Ectodermal cell (in vitro differentiated cells): ENCODE measurements around the gene CCDC136.

Experiments
- H3K27ac ChIP-seq: 2 replicates; pipeline ENCODE4 v1.7.0; 2013; ENCODE audit warnings: mild to moderate bottlenecking, low read depth, low read length; ENCODE audit not compliant: insufficient read depth, poor library complexity, severe bottlenecking
- H3K27me3 ChIP-seq: 2 replicates; pipeline ENCODE4 v1.7.0; 2013; ENCODE audit warnings: mild to moderate bottlenecking, low read length; ENCODE audit not compliant: insufficient read depth, control insufficient read depth, poor library complexity, severe bottlenecking
- H3K36me3 ChIP-seq: one replicate; pipeline ENCODE4 v1.7.0; 2013; ENCODE audit warnings: low read length; ENCODE audit not compliant: control insufficient read depth, insufficient read depth
- H3K4me1 ChIP-seq: one replicate; pipeline ENCODE4 v1.7.0; 2013; ENCODE audit warnings: low read length; ENCODE audit not compliant: control insufficient read depth, insufficient read depth
- H3K4me3 ChIP-seq: 2 replicates; pipeline ENCODE4 v1.7.0; 2013; ENCODE audit warnings: low read depth, low read length, control low read depth; ENCODE audit not compliant: insufficient read depth
- H3K9me3 ChIP-seq: 2 replicates; pipeline ENCODE4 v1.7.0; 2013; ENCODE audit warnings: mild to moderate bottlenecking, low read length, moderate library complexity; ENCODE audit not compliant: control insufficient read depth
- WGBS, 2 experiments: methylation state at CpG; one replicate each; pipeline ENCODE4 v1.1.7; 2013; ENCODE audit warnings: missing lambda C conversion rate in 2 of 2; 5-methylcytosine and 5-hydroxymethylcytosine counted together

Gene CCDC136

DNA sequence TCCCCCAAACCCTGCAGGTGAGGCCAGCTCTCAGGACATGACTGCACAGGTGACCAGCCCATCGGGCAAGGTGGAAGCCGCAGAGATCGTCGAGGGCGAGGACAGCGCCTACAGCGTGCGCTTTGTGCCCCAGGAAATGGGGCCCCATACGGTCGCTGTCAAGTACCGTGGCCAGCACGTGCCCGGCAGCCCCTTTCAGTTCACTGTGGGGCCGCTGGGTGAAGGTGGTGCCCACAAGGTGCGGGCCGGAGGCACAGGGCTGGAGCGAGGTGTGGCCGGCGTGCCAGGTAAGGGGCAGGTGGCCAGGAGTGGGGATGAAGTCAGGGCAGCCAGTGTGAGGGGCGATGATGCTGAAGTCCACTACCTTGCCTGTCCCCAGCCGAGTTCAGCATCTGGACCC, 62.6 kb downstream of the CCDC136 start:
- Histone ChIP-seq H3K4me3 (no peak overlapping the region), H3K9me3 (no peaks in the 10 kb centered on the region), H3K36me3 (peaks cover 18% of the 10 kb centered on the region), H3K27ac (no peak overlapping the region), H3K27me3 (no peaks in the 10 kb centered on the region), H3K4me1 (no peaks in the 10 kb centered on the region)
- 95% methylated on average over 21 of the region's 21 CpGs for WGBS, 2 experiments

DNA sequence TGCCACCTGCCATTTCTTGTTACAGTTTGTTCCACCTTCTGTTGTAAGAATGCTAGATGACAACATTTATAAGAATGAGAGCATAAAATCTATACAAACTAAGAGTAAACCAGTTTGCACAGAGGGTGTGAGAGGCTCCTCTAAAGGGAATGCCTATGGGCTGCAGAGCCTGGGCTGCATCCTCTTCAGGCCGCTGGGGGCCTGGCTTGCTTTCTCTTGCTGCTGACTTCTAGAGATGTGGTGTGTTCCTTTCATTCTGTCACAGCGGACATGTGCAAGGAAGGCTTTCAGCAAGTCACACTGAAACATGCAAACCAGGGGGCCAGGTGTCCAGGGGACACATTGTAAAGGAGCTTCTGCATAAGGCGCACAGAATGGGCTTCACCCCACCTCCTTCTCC, 63.8 kb downstream of the CCDC136 start:
- no peaks in the 10 kb centered on the region for H3K4me1 ChIP-seq
- no peaks in the 10 kb centered on the region for H3K27me3 ChIP-seq
- H3K4me3 ChIP-seq: no peak overlapping the region
- peaks cover 18% of the 10 kb centered on the region for H3K36me3 ChIP-seq
- no peaks in the 10 kb centered on the region for H3K9me3 ChIP-seq
- 92 to 94% methylated on average over 3 of the region's 3 CpGs for WGBS, 2 experiments
- H3K27ac ChIP-seq: no peak overlapping the region

DNA sequence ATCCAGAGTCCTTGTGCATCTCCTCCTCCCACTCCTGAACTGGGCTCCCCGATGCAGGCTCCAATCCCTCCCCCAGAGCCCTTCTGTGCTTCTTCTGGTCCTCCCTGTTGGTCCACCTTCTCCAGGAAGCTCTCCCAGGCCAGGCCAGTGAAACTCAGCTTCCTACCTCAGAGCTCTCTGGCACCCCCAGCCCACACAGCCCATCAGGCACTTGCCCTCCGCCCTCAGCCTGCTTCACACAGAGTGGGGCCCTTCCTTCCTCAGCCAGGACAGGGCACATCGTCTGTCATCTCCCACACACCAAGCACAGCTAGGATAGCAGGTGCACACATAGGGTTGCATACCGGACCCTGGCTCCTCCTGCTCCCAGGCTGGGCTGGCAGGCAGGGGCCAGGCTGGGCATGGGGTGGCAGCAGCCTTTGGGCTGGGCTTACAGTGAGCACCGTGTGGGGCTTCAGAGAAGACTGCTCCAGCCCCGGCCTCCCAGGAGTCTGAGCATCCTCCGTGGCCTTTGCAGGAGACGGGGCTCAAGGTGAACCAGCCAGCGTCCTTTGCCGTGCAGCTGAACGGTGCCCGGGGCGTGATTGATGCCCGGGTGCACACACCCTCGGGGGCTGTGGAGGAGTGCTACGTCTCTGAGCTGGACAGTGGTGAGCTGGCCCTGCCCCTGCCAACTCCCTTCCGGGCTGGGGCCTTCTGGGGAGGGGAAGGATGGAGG, 64.4 kb downstream of the CCDC136 start:
- Histone ChIP-seq H3K27me3 (no peaks in the 10 kb centered on the region), H3K36me3 (peaks cover 18% of the 10 kb centered on the region), H3K4me1 (no peaks in the 10 kb centered on the region), H3K4me3 (no peak overlapping the region), H3K27ac (no peak overlapping the region), H3K9me3 (no peaks in the 10 kb centered on the region)
- 92 to 93% methylated on average over 16 to 17 of the region's 17 CpGs for WGBS, 2 experiments

DNA sequence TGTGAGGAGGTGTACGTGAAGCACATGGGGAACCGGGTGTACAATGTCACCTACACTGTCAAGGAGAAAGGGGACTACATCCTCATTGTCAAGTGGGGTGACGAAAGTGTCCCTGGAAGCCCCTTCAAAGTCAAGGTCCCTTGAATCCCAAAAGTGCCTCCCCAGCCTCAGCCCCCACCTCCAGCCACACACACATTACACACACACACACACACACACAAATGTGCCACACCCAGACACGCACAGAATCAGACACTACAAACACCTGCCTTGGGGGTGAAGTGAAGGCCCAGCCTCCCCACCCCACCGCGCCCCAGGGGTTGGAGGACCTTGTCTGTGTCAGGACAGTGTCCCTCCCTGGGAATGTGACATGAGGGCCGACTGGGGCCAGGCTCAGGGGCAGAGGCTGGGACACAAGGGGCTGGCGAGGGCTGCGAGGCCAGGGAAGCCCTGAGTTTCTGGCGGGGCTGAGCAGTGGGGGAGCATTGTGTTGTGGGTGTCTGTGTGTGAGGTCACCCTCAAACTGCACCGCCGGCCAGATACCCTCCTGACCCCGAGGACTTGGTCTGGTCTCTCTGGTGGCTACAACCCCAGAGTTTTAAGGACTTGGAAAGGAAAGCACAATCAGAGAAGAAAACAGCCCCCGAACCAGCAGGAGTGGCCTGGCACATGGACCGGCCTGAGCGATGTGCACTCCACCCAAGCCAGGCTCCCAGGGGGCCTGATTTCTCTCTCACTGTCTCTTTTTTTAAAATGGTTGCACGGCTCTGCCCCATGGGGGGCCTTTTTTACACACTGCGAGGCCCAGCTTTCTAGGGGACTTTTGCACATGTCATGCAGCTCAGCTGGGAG, 66.8 kb downstream of the CCDC136 start:
- Histone ChIP-seq H3K4me1 (peaks cover 1% of the 10 kb centered on the region), H3K4me3 (no peak overlapping the region), H3K36me3 (peaks cover 6% of the 10 kb centered on the region), H3K27me3 (no peaks in the 10 kb centered on the region), H3K27ac (no peak overlapping the region), H3K9me3 (no peaks in the 10 kb centered on the region)
- 91 to 92% methylated on average over 18 of the region's 18 CpGs for WGBS, 2 experiments

DNA sequence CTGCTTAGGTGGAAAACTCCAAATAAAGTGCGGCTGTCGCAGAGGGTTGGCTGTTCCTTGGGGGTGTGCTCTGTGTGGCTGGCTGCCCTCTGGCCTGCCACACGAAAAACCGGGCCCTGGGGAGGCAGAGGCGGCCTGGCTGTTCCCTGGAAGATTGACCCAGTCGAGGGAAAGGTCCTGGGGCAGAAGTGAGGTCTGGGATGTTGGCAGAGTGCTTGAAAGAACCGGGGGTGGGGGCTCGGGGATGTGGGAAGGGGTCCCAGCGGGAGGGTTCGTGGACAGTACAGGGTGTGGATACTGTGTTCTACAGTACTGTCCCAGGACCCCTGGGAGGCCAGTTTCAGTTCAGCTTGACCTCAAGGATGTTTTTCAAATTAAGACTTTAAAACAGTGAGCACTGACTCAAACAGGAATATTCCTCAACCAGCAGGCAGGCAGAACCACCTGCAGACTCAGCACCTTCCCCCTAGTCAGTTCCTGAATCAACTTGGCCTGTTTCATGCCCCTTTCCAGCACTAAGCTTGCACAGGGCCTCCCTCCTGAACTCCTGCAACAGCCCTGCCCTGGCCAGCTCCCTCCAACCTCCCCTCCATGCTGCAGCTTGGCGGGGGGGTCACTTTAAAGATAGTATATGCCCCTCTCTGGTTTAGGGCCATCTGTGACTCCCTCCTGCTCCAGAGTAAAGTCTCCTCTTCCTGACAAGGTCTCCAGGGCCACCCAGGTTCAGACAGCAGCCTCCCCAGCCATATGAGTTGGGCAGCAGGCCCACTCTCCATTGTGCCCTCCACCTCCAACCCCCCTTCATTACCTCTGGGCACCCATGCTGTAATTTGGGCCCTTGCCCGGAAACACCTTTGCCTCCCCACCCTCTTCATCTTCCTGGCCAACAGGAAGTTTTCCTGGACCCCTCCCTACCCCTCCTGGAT, 67.7 kb downstream of the CCDC136 start:
- H3K36me3 ChIP-seq: peaks cover 3% of the 10 kb centered on the region

DNA sequence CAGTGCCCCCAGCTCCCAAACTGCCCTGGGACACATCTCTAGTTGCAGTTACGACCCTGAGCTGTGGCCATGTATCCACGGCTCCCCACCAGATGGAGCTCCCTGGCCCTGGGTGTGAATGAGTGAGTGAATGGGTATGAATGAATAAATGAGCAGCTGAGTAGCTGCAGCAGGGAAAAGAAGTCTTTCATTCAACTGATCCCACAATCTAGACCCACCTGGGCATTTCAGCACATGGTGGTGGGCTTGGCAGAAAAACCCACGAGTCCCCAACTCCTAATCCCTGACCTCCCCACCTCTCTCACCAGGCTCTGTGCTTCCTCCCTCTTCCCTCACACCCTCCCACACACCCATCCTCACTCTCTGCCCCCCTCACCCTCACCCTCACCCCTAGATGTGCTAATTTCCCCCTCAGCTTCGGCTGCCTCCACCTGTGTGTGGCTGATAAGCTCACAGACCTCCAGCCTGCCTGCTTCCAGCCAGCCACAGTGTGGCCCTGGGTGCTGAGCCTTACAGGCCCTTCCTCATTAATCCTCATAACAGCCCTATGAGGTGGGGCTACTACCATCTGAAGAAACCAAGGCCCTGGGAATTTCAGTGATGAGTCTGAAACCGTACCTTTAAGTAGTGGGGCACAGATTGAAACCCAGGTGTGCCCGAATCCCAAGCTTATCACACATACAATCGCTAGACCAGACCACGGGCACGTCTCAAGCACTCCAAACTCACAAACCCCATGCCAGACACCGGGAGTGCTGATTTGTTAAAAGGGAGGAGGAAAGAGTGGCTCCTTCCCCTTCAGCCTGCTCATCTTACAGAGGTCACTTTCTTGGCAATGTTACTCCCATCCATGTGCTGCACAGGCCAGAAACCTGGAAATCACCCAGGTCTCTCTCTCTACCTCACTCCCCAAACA, 68.6 kb downstream of the CCDC136 start:
- no peaks in the 10 kb centered on the region for H3K9me3 ChIP-seq
- H3K27me3 ChIP-seq: no peaks in the 10 kb centered on the region
- H3K36me3 ChIP-seq: no peaks in the 10 kb centered on the region
- peaks cover 6% of the 10 kb centered on the region for H3K4me1 ChIP-seq
- H3K27ac ChIP-seq: no peak overlapping the region
- H3K4me3 ChIP-seq: no peak overlapping the region
- 75% methylated on average over 10 of the region's 10 CpGs for WGBS, 2 experiments

More for the DNA sequence above, 67.7 kb downstream of the CCDC136 start:
- Histone ChIP-seq H3K4me1 (peaks cover 6% of the 10 kb centered on the region), H3K9me3 (no peaks in the 10 kb centered on the region), H3K4me3 (no peak overlapping the region), H3K27ac (no peak overlapping the region), H3K27me3 (no peaks in the 10 kb centered on the region)
- 86 to 90% methylated on average over 12 of the region's 12 CpGs for WGBS, 2 experiments

DNA sequence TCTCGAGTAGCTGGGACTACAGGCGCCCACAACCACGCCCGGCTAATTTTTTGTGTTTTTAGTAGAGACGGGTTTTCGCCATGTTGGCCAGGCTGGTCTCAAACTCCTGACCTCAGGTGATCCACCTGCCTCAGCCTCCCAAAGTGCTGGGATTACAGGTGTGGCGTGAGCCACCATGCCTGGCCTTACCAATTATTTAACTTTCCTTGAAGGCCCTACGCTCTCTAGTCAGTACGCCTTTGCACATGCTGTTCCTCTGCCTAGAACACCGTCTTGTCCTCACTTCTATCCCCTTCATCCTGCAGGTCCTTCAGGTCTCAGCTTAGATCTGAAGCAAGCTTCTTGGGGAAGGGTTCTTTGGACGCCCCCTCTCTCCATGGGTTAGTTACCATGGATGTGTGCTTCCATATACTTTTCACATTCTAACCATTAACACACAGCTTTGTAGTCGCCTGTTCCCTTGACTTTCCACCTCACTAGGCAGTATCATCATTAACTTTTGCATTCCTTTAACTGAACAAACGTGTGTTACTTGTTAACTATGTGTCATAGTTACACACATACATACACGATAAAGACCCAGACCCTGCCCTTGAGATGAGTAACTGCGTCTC, 70.3 kb downstream of the CCDC136 start:
- WGBS, 2 experiments: 74 to 79% methylated on average over 15 of the region's 15 CpGs
- Histone ChIP-seq H3K27me3 (peaks cover 2% of the 10 kb centered on the region), H3K27ac (no peak overlapping the region), H3K4me1 (peaks cover 6% of the 10 kb centered on the region), H3K4me3 (peak overlapping the region; percentile 85), H3K36me3 (no peaks in the 10 kb centered on the region), H3K9me3 (no peaks in the 10 kb centered on the region)

DNA sequence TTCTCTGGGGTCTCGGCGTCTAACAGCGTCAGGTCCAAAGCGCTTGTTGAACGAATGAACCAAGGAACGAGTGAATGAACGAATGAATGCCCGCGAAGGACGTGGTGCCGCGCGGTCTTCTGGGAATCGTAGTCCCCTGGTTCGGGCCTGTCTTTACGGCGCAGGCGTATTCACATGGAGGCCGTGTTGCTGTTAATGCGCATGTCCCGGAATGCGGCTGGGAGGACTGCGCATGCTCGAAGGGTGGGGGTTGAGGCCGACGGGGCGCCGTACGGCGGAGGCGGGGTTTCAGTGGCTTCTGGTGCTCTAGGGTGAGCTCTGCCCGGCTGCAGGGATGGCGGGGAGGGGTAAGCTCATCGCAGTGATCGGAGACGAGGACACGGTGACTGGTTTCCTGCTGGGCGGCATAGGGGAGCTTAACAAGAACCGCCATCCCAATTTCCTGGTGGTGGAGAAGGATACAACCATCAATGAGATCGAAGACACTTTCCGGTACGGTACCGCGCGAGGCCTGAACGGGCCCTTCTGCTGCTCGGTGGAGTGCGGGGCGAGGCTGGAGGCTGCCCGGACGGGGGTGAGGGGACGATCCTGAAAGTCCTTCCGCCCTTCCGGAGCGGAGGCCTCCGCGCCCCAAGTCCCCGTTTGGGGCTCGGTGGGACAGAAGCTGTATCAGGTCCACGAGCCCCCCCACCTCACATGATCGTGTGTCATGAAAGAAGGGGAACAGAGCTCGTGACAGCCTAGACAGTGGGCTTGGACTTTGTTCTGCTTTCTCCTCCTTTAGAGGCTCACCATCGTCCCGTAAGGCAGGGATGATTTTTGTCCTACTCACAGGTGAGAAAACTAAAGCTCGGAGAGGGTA, 71.0 kb downstream of the CCDC136 start, which contains the start of gene ATP6V1F:
ATP6V1F (plus strand) TSS at position 286 of the 862 bp plus-strand sequence; CDS start at position 335, 49 bp downstream.
- Histone ChIP-seq H3K27ac (no peak within 1 kb of the TSS), H3K4me3 (peak within 1 kb of the TSS; percentile 85), H3K36me3 (no peaks in the 10 kb centered on the region), H3K9me3 (no peaks in the 10 kb centered on the region), H3K4me1 (peaks cover 6% of the 10 kb centered on the region), H3K27me3 (peaks cover 10% of the 10 kb centered on the region)
- WGBS, 2 experiments: 1% methylated on average over 65 of the region's 65 CpGs
